Measurements from ENCODE around the gene FAM199X. TPM values are rescaled to one million over a fixed set of nuclear protein-coding genes. Genes with fewer than 3 reads are reported as not detected.

Gene FAM199X
- total and polyA plus RNA-seq, 7 donors: 13.8 to 21.0 (median 17.1) TPM

DNA sequence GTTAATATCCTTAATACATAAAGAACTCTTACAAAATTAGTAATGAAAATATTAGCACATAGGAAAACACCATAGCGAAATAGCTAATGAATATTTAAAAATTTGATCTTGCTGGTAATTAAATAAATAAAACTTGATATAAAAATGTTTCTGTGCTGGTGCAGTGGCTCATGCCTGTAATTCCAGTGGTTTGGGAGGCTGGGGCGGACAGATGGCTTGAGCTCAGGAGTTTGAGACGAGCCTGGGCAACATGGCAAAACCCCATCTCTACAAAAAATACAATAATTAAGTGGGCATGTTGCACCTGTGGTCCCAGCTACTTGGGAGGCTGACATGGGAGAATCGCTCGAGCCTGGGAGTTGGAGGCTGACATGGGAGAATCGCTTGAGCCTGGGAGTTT, 7.6 kb downstream of the FAM199X start:
- Histone ChIP-seq H3K36me3 (no peaks in the 10 kb centered on the region), H3K27me3 (no peaks in the 10 kb centered on the region), H3K27ac (no peak overlapping the region), H3K9me3 (no peaks in the 10 kb centered on the region), H3K4me3 (no peak overlapping the region), H3K4me1 (peaks cover 0 to 6% (median 2%) of the 10 kb centered on the region in 4 donors)
- TF ChIP-seq EP300 (IDR thresholded peaks at IDR 0.05): no peak
- TF ChIP-seq POLR2AphosphoS5 (IDR thresholded peaks at IDR 0.05): no peak
- no peak for TF ChIP-seq POLR2A (IDR thresholded peaks at IDR 0.05)
- TF ChIP-seq, protein P1, sequence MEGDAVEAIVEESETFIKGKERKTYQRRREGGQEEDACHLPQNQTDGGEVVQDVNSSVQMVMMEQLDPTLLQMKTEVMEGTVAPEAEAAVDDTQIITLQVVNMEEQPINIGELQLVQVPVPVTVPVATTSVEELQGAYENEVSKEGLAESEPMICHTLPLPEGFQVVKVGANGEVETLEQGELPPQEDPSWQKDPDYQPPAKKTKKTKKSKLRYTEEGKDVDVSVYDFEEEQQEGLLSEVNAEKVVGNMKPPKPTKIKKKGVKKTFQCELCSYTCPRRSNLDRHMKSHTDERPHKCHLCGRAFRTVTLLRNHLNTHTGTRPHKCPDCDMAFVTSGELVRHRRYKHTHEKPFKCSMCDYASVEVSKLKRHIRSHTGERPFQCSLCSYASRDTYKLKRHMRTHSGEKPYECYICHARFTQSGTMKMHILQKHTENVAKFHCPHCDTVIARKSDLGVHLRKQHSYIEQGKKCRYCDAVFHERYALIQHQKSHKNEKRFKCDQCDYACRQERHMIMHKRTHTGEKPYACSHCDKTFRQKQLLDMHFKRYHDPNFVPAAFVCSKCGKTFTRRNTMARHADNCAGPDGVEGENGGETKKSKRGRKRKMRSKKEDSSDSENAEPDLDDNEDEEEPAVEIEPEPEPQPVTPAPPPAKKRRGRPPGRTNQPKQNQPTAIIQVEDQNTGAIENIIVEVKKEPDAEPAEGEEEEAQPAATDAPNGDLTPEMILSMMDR (IDR thresholded peaks at IDR 0.05): no peak
- intact Hi-C loops (cut with DNase I): no loop called here
- no peak for DNase-seq
- 97 to 99% methylated on average over 6 of the region's 6 CpGs for WGBS, 2 donors

DNA sequence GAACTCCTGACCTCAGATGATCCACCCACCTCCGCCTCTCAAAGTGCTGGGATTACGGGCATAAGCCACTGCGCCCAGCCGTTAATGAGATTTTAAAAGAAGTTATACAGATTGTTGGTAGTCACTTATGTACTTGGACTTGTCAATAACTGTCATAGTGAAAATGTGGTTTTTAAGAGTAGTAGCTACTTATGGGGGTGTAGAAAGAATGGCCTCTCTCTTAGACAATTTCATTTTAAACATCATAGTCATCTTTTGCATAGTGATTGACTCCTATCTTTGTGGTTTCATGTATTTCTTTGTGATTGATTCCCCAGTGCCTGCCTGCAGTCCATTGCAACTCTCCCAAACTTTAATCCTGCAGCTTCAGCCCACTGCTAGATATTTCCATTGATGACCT, 17.4 kb downstream of the FAM199X start:
- TF ChIP-seq, protein P1 (IDR thresholded peaks at IDR 0.05): no peak
- TF ChIP-seq EP300 (IDR thresholded peaks at IDR 0.05) (no peak), POLR2A (IDR thresholded peaks at IDR 0.05) (no peak)
- peaks cover 0 to 23% (median 0%) of the 10 kb centered on the region in 4 donors for H3K36me3 ChIP-seq
- H3K27ac ChIP-seq: no peak overlapping the region
- H3K27me3 ChIP-seq: no peaks in the 10 kb centered on the region
- DNase-seq: no peak
- H3K4me3 ChIP-seq: no peak overlapping the region
- intact Hi-C loops (cut with DNase I): no loop called here
- H3K4me1 ChIP-seq: no peaks in the 10 kb centered on the region
- WGBS, 2 donors: 84 to 92% methylated on average over 4 of the region's 4 CpGs
- H3K9me3 ChIP-seq: no peaks in the 10 kb centered on the region

DNA sequence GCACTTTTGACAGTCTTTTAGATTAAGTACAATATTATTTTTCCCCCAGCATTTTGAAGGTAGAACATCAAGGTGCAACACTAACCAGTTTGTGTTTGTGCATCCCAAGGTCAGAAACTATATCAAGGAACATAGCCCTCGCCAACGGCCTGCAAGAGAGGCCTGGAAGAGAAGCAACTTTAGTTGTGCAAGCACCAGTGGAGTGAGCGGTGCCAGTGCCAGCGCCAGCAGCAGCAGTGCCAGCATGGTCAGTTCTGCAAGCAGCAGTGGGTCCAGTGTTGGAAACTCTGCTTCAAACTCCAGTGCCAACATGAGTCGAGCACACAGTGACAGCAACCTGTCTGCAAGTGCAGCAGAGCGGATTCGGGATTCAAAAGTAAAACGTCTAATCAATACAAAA, 21.7 kb downstream of the FAM199X start:
- Histone ChIP-seq H3K9me3 (no peaks in the 10 kb centered on the region), H3K4me1 (no peaks in the 10 kb centered on the region), H3K4me3 (no peak overlapping the region), H3K27ac (no peak overlapping the region), H3K27me3 (no peaks in the 10 kb centered on the region), H3K36me3 (peaks cover 0 to 43% (median 6%) of the 10 kb centered on the region in 4 donors)
- 95 to 96% methylated on average over 8 of the region's 8 CpGs for WGBS, 2 donors
- TF ChIP-seq, protein P1 (IDR thresholded peaks at IDR 0.05): no peak
- TF ChIP-seq POLR2AphosphoS5 (IDR thresholded peaks at IDR 0.05) (no peak), POLR2A (IDR thresholded peaks at IDR 0.05) (no peak), EP300 (IDR thresholded peaks at IDR 0.05) (no peak)
- intact Hi-C loops (cut with DNase I): no loop called here
- DNase-seq: no peak

DNA sequence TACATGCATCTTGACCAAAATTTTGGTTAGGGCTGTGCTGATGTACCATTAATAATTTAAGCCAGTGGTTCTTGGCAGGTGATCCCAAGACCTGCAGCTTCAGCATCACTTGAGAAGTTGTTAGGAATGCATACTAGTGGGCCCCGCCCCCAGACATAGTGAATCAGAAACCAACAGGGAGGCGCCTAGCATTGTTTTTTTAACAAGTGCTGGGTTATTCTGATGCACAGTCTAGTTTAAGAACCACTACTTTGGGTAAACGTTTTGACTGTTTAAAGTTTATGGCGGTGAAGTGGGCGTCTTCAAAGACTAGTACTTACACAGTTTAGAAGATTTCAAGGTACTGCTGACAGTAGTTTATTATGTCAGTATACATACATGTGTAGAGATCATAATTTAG, 23.6 kb downstream of the FAM199X start:
- peaks cover 0 to 43% (median 6%) of the 10 kb centered on the region in 4 donors for H3K36me3 ChIP-seq
- no peak overlapping the region for H3K27ac ChIP-seq
- TF ChIP-seq, protein P1 (IDR thresholded peaks at IDR 0.05): no peak
- TF ChIP-seq POLR2AphosphoS5 (IDR thresholded peaks at IDR 0.05) (no peak), EP300 (IDR thresholded peaks at IDR 0.05) (no peak)
- H3K4me1 ChIP-seq: no peaks in the 10 kb centered on the region
- no peak for DNase-seq
- intact Hi-C loops (cut with DNase I): no loop called here
- no peak overlapping the region for H3K4me3 ChIP-seq
- 73 to 79% methylated on average over 5 of the region's 5 CpGs for WGBS, 2 donors
- no peaks in the 10 kb centered on the region for H3K9me3 ChIP-seq
- no peaks in the 10 kb centered on the region for H3K27me3 ChIP-seq

DNA sequence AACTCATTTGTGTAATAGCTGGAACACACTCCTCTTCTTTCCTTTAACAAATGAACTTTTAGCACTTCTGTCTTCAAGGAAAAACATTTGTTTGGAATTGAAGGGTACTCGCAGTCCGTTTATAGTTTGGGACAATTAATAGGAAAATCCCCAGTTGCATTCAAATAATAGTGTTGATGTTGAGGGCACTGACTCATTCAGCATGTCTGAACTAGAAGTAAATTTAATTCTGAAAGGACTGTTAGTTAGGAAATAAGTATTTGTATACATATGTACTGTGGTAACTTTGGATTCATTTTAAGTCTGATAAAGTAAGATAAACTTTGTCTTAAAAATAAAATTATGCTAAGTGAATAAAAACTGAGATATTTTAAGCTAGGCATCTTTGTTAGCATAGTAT, 27.2 kb downstream of the FAM199X start:
- Histone ChIP-seq H3K27me3 (no peaks in the 10 kb centered on the region), H3K36me3 (peaks cover 0 to 22% (median 6%) of the 10 kb centered on the region in 4 donors), H3K4me1 (no peaks in the 10 kb centered on the region), H3K9me3 (no peaks in the 10 kb centered on the region), H3K27ac (no peak overlapping the region), H3K4me3 (no peak overlapping the region)
- TF ChIP-seq POLR2AphosphoS5 (IDR thresholded peaks at IDR 0.05) (no peak), POLR2A (IDR thresholded peaks at IDR 0.05) (no peak), EP300 (IDR thresholded peaks at IDR 0.05) (no peak)
- TF ChIP-seq, protein P1 (IDR thresholded peaks at IDR 0.05): no peak
- no peak for DNase-seq
- intact Hi-C loops (cut with DNase I): no loop called here
- WGBS, 2 donors: 77 to 84% methylated on average over 2 of the region's 2 CpGs
